GM18868 (cell line): ENCODE results near the gene HS6ST2.
"Not testable (repeated sequence)": the region's sequence is repeated elsewhere in the genome, so short reads cannot be mapped to it uniquely, and the experiment has no call there.

ENCODE experiments used
- ATAC-seq: cut with Tn5 transposase; IDR thresholded peaks from one replicate; pipeline ENCODE4 v1.9.1; 2021; ENCODE audit warnings: mild to moderate bottlenecking, moderate library complexity; ENCODE audit not compliant: unreplicated experiment

Gene HS6ST2

GRCh38 chrX:132945055-132945599, 13.3 kb downstream of the HS6ST2 start:
- ATAC-seq, result not testable (repeated sequence)

GRCh38 chrX:132940727-132941327, 17.6 kb downstream of the HS6ST2 start:
- ATAC-seq, result no peak

- no peak for ATAC-seq
Observed at GRCh38 chrX:132933170-132933569, 25.3 kb downstream of the HS6ST2 start.

GRCh38 chrX:132924426-132924825, 34.0 kb downstream of the HS6ST2 start:
- no peak for ATAC-seq

GRCh38 chrX:132918523-132918922, 39.9 kb downstream of the HS6ST2 start:
- no peak for ATAC-seq

GRCh38 chrX:132916349-132916748, 42.1 kb downstream of the HS6ST2 start:
- ATAC-seq, result no peak

GRCh38 chrX:132909643-132910042, 48.8 kb downstream of the HS6ST2 start:
- ATAC-seq, result no peak

- ATAC-seq, result no peak
Observed at GRCh38 chrX:132908891-132909290, 49.5 kb downstream of the HS6ST2 start.

GRCh38 chrX:132900633-132901293, 57.7 kb downstream of the HS6ST2 start:
- peak; percentile 54 for ATAC-seq

- ATAC-seq, result no peak
Observed at GRCh38 chrX:132887569-132887968, 70.9 kb downstream of the HS6ST2 start.

GRCh38 chrX:132883358-132883915, 75.0 kb downstream of the HS6ST2 start:
- no peak for ATAC-seq

- ATAC-seq, result not testable (repeated sequence)
Observed at GRCh38 chrX:132880753-132881152, 77.7 kb downstream of the HS6ST2 start.

GRCh38 chrX:132877954-132878536, 80.4 kb downstream of the HS6ST2 start:
- no peak for ATAC-seq

- no peak for ATAC-seq
Observed at GRCh38 chrX:132876523-132877338, 81.7 kb downstream of the HS6ST2 start.

- ATAC-seq, result no peak
Observed at GRCh38 chrX:132875650-132876522, 82.5 kb downstream of the HS6ST2 start.

GRCh38 chrX:132862562-132862961, 95.9 kb downstream of the HS6ST2 start:
- ATAC-seq, result no peak

GRCh38 chrX:132861076-132861475, 97.4 kb downstream of the HS6ST2 start:
- no peak for ATAC-seq

GRCh38 chrX:132860200-132860599, 98.2 kb downstream of the HS6ST2 start:
- no peak for ATAC-seq

- ATAC-seq, result no peak
Observed at GRCh38 chrX:132858018-132858417, 100.4 kb downstream of the HS6ST2 start.

GRCh38 chrX:132855780-132856341, 102.6 kb downstream of the HS6ST2 start:
- no peak for ATAC-seq
